Stimulated activated CD8-positive, alpha-beta memory T cell treated with anti-CD3 and anti-CD28 coated beads, Interleukin-15, amount 100 ng/mL, for 1 hour (primary cell): ENCODE data around the gene DYNC1LI1.
"Not testable (repeated sequence)": the region's sequence is repeated elsewhere in the genome, so short reads cannot be mapped to it uniquely, and the experiment has no call there.

Source experiments
- DNase-seq: peaks from one replicate; pipeline ENCODE4 v3.0.0-alpha.2; 2020; ENCODE audit warnings: low read depth

Gene DYNC1LI1

GRCh38 chr3:32531010-32531647 lies 39.5 kb downstream of the DYNC1LI1 start:
- DNase-seq = no peak

GRCh38 chr3:32525720-32526119 lies 44.9 kb downstream of the DYNC1LI1 start:
- no peak for DNase-seq

- DNase-seq = no peak
These were observed 48.0 kb downstream of the DYNC1LI1 start for GRCh38 chr3:32522682-32523081.

GRCh38 chr3:32518921-32519320 lies 51.7 kb downstream of the DYNC1LI1 start:
- not testable (repeated sequence) for DNase-seq

- not testable (repeated sequence) for DNase-seq
These were observed 53.9 kb downstream of the DYNC1LI1 start for GRCh38 chr3:32516751-32517150.

- DNase-seq = no peak
These were observed 59.7 kb downstream of the DYNC1LI1 start for GRCh38 chr3:32511005-32511404.

GRCh38 chr3:32510075-32510724 lies 60.5 kb downstream of the DYNC1LI1 start:
- DNase-seq = peak; percentile 47

GRCh38 chr3:32508711-32509110 lies 61.9 kb downstream of the DYNC1LI1 start:
- no peak for DNase-seq

GRCh38 chr3:32506466-32506865 lies 64.2 kb downstream of the DYNC1LI1 start:
- DNase-seq = no peak

GRCh38 chr3:32502946-32503286 lies 67.7 kb downstream of the DYNC1LI1 start:
- no peak for DNase-seq

- peak; percentile 44 for DNase-seq
These were observed 68.3 kb downstream of the DYNC1LI1 start, which contains the start of gene CMTM6 for GRCh38 chr3:32502118-32502945. TSS of gene CMTM6 (minus strand) at chr3:32502852. CDS start at chr3:32502745, 107 bp downstream.

- no peak for DNase-seq
These were observed 68.9 kb downstream of the DYNC1LI1 start for GRCh38 chr3:32501783-32502117.

GRCh38 chr3:32500880-32501782 lies 69.5 kb downstream of the DYNC1LI1 start:
- DNase-seq = no peak

GRCh38 chr3:32500231-32500630 lies 70.4 kb downstream of the DYNC1LI1 start:
- DNase-seq = no peak

- no peak for DNase-seq
These were observed 71.1 kb downstream of the DYNC1LI1 start for GRCh38 chr3:32499585-32499984.

GRCh38 chr3:32498992-32499391 lies 71.7 kb downstream of the DYNC1LI1 start:
- DNase-seq = no peak

GRCh38 chr3:32498252-32498651 lies 72.4 kb downstream of the DYNC1LI1 start:
- DNase-seq = no peak

GRCh38 chr3:32495609-32496008 lies 75.0 kb downstream of the DYNC1LI1 start:
- no peak for DNase-seq

- DNase-seq = no peak
These were observed 75.6 kb downstream of the DYNC1LI1 start for GRCh38 chr3:32495085-32495484.

- DNase-seq = no peak
These were observed 76.9 kb downstream of the DYNC1LI1 start for GRCh38 chr3:32493437-32494414.
